GM18511 (cell line): Measurements from ENCODE around the gene ASB16.
"Not testable (repeated sequence)": the region's sequence is repeated elsewhere in the genome, so short reads cannot be mapped to it uniquely, and the experiment has no call there.

ENCODE experiments used
- ATAC-seq: cut with Tn5 transposase; IDR thresholded peaks from one replicate; pipeline ENCODE4 v1.9.1; 2021; ENCODE audit warnings: mild to moderate bottlenecking, moderate library complexity; ENCODE audit not compliant: unreplicated experiment

Gene ASB16

GRCh38 chr17:44170499-44171201, at the start of gene ASB16:
Gene ASB16 (plus strand): TSS chr17:44170704. CDS start chr17:44170790, 86 bp downstream.
- no peak for ATAC-seq

- ATAC-seq, result no peak
Observed at GRCh38 chr17:44120851-44121605, 49.5 kb upstream of the ASB16 start.

GRCh38 chr17:44121997-44122815, 48.3 kb upstream of the ASB16 start:
- ATAC-seq, result no peak

GRCh38 chr17:44122816-44123355, 47.6 kb upstream of the ASB16 start:
- ATAC-seq, result peak; percentile 24

- ATAC-seq, result peak; percentile 87
Observed at GRCh38 chr17:44123356-44124117, 47.0 kb upstream of the ASB16 start, which contains the start of gene HDAC5. Gene HDAC5 (minus strand): TSS chr17:44123641. CDS start chr17:44117515, 6,126 bp downstream.

GRCh38 chr17:44124118-44124438, 46.4 kb upstream of the ASB16 start:
- ATAC-seq, result no peak

GRCh38 chr17:44128383-44128782, 42.1 kb upstream of the ASB16 start:
- no peak for ATAC-seq

DNA sequence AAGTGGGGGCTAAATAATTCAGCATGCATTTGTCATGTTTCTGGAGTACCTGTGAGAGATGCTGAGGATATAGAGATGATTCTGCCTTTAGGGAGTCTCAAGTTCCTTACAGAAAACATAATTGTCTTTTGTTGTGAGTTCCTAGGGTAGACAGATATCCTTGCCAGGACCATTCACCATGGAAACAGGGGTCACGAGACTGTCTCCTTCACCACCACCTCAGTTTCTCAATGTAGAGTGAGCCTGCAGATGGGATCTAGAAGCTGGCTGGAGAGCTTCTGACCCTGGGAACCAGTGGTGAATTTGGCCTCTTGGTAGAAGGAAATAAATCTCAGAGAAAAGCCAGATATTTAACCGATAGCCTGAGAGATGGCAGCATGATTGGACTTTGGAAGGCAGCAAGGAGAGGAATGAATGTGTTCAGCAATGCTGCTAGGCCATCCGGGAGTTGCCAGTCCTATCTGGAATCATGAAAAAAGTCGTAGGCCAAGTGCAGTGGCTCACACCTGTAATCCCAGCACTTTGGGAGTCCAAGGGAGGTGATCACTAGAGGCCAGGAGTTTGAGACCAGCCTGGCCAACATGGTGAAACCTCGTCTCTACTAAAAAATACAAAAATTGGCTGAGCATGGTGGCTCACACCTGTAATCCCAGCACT, 39.7 kb upstream of the ASB16 start:
- ATAC-seq, result no peak

- not testable (repeated sequence) for ATAC-seq
Observed at GRCh38 chr17:44131372-44131771, 39.1 kb upstream of the ASB16 start.

GRCh38 chr17:44132275-44132821, 38.2 kb upstream of the ASB16 start:
- no peak for ATAC-seq

DNA sequence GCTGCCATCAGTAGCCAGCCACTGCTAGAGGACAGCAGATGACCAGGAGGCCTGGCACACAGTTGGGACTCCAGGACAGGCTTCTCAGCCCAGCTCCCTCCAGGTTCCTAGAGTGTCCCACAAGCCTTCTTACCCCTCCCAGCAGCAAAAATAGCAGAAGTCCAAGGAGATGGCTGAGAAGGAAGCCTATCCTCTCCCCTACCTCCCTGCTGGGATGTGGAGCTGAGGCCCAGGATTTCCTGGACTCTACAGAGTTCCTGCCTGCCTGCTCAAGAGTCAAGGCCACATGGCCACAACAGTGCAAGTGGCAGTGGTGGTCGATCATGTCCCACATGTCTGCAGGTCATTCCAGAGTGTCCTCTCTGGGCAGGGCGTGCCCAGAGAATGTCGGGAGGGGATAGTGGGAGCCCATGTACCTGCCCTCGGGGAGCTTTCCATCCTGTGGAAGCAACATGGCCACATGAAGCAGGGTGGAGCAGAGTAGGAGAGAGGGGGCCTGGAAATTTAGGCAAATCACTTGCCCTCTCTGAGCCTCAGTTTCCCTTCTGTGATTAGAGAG, 36.5 kb upstream of the ASB16 start:
- ATAC-seq, result no peak

GRCh38 chr17:44134752-44135568, 35.5 kb upstream of the ASB16 start:
- ATAC-seq, result no peak

GRCh38 chr17:44137891-44138709, 32.4 kb upstream of the ASB16 start:
- ATAC-seq, result no peak

DNA sequence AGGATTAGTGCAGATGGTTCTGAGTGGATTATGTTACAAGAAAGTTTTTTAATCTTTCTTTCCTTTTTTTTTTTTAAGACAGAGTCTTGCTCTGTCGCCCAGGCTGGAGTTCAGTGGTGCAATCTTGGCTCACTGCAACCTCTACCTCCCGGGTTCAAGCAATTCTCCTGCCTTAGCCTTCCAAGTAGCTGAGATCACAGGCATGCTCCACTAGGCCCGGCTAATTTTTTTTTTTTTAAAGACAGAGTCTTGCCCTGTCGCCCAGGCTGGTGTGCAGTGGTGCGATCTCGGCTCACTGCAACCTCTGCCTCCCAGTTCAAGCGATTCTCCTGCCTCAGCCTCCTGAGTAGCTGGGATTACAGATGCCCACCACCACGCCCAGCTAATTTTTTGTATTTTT, 26.6 kb upstream of the ASB16 start:
- ATAC-seq, result not testable (repeated sequence)

DNA sequence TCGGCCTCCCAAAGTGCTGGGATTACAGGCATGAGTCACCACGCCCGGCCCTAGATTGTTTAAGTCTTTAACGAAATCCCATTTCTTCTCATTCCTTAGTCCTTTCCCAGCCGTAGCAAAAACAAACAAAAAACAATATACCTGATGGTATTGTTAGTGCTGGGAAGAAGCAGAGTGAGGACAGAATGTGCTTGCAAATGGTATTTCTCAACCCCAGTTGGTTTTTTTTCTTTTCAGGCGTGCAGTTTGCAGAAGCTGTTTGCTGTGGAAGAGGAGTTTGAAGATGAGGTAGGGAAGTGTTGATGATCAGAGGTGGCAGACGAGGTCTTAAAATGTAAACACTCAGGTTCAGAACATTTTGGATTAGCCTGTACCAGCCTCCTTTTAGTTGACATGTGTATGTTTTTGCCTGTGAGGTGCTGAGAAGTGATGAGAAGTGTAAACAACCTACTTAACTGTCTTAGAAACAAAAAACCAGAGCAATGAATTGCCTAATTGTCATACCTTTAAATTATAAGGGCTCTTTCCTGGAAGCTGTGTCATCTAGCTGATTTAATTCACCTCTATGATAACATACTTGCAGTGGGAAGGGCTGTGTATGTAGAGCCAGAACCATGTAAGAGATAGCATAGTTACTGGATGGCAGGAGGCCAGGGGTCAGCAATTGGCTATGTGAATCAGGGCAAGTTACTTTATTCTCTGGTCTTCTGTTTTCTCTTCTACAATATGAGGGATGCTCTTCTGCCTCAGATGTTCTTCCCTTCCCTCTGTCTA, 25.4 kb upstream of the ASB16 start:
- ATAC-seq, result no peak

DNA sequence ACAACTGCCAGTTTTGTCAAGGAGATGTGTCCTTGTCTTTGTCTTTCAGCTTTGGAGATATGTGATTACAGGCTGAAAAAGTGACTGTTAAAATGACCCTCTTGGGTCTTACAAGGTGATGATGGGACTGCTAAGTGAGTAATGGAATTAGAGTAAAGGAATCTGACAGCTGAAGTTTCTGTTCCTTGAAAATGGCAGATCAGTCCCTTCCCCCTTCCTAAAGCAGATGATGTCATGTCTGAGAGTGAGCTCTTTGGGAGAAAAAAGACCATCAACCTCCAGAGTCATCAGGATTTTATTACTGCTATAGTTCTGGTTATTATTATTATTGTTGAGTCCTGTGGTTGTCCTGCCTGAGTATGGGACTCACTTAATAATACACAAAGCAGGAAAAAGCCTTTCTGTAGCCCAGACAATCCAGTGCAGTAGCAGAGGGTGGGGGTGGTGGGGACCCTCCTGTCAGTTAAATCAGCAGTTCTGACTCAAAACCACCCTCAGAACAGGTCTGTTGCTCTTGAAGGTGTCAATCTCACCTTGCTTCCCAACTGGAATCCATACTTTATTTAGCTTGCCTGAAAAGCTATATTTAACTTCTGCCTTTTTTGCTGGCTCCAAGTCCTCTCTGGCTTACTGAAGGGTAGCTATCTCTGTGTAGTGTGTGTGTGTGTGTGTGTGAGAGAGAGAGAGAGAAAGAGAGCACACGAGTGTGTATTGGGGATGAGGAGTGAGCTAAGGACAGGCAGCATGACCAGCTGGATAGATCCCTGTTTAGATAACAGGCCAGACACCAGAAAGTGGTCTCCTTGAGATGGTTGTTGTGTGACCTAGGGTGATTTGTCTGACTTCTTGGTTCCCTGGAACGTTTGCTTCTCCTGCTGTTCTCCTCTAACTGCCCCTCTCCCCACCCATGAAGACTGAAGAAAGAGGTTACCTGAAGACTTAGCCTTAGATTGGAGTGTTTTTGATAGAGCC, 23.8 kb upstream of the ASB16 start:
- no peak for ATAC-seq
